NT2/D1 (cell line): ENCODE results near the gene TLN1.

ENCODE experiments used
- SUZ12 ChIP-seq: IDR thresholded peaks from 2 replicates; pipeline ENCODE4 v1.6.1; 2011; ENCODE audit not compliant: insufficient read length, insufficient read depth; ENCODE audit errors: extremely low read depth
- YY1 ChIP-seq: IDR thresholded peaks from 2 replicates; pipeline ENCODE4 v1.6.1; 2011; ENCODE audit not compliant: insufficient read length, insufficient read depth
- ZNF274 ChIP-seq: IDR thresholded peaks from 2 replicates; pipeline ENCODE4 v1.6.1; 2011; ENCODE audit warnings: mild to moderate bottlenecking, low read depth, low read length

DNA sequence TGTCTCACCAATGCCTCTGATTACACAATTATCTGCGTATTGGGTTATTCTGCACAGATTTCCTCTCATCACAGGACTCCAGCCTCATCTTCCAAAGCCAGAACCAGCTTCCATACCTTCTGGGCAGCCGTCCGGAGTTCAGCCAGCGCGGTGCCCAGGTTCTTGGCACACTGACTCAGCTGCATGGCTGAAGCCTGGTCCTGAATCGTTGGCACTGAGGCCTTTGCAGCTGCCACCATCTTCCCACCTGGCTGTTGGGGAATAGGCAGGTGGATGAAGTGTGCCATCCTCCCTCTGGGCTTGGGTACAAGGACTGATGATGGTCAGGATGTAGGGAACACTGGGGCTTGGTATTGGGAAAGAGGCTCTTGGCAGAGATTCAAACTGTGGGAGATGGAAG lies 17.9 kb downstream of the TLN1 start:
- TF ChIP-seq ZNF274 (no peak), SUZ12 (no peak), YY1 (no peak)
